ENCODE measurements around the gene L1TD1.
"Not testable (repeated sequence)": the region's sequence is repeated elsewhere in the genome, so short reads cannot be mapped to it uniquely, and the experiment has no call there.

The L1TD1 gene

GRCh38 chr1:62234688-62235087 lies 40.0 kb downstream of the L1TD1 start:
- DNase-seq (ENCODE audit: low read depth): no peak

GRCh38 chr1:62235576-62235975 lies 40.9 kb downstream of the L1TD1 start:
- no peak for DNase-seq (ENCODE audit: low read depth)

GRCh38 chr1:62237361-62237760 lies 42.7 kb downstream of the L1TD1 start:
- DNase-seq (ENCODE audit: low read depth): no peak

DNA sequence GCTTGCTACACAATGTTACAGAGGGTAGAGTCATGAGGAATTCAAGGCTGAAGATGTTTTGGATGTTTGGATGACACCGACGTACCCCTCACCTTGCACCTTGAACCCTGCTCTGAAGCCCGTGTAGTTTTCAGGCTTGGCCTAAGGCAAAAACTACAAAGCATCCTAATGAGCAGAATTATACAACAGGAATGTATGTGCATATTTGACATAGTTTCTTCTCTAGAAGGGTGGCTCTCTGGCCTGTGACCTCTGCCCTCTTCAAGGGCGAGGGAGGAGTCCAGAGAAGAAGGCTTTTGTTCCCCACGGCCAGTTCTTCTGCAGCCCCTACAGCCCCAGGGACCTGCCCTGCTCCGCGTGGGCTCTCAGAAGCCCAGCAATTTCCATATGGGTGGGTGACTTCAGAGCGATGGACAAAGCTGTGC lies 43.3 kb downstream of the L1TD1 start:
- no peak for DNase-seq (ENCODE audit: low read depth)

DNA sequence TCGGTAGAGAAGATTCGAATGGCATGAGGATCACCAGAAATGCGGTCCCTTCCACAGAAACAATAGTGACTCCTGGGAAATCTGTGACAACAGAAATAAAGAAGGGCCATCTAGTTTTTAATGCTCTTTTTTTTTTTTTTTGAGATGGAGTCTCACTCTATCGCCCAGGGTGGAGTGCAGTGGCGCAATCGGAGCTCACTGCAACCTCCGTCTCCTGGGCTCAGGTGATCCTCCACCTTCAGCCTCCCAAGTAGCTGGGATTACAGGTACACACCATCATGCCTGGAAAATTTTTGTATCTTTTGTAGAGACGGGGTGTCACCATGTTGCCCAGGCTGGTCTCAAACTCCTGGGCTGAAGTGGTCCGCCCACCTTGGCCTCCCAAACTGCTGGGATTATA lies 43.9 kb downstream of the L1TD1 start:
- DNase-seq (ENCODE audit: low read depth): no peak

GRCh38 chr1:62239652-62240403 lies 45.2 kb downstream of the L1TD1 start:
- not testable (repeated sequence) for DNase-seq (ENCODE audit: low read depth)

DNA sequence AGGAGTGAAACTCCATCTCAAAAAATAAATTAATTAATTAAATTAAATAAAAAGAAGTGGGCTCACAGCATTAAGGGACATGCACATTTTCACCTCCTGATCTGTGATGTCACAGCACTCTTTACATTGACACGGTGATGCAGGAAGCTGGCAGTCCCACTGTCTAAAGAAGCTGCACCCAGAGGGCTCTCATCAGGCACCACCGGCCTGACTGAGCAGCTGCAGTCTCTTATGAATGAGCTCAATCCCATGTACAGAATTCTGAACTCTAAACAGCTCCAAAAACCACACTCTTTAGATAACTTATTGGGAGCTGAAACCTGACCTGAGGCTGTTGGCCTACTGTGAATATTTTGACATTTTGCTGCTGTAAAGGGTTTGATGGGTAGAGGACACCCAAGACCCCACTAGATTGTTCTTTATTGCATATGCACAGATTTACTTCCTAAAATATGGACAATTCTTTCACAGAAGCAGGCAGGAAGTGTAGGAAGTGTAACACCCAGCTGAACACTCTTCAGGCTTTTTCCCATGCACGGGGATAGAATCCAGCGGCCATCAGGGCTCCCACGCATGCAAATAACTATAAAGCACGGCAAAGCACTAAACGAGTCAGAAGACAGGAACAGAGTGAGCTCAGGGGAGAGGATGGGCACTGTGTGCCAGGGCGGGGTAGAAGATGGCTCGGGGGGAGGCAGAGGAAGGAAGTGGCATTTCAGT lies 46.2 kb downstream of the L1TD1 start:
- no peak for DNase-seq (ENCODE audit: low read depth)

DNA sequence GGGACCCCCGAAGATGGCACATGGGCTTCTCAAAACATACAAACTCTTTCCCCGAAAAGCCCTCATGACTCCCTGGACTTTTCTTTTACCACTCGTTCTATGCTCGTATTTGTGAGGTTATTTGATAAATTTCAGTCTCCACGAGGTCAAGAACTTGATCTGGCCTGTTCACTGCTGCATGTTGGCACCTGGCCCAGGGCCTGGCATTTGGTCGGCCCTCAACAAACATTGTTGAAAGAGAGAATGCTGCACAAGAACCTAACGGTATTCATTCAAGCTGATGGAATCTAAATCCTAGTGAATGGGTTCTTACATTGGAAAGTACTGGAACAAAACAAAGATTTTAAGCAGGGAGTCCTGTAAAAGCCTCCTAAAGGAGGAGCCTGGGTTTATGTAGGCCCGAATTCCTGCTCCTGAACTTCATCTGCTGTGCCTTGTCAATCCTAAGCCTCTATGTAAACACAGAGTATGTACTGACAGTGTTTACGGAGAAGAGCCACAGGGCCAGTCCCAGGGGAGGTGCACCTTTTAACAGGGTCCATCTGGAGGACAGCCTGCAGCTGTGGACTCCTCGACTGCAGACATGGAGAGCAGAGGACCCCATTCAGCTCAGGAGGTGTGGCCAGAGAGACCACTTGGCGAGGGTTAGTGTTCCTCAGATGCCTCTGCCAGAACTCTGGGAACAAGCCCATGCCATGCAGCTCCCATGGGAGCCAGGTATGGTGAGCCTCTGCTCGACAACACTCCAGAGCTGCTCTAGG lies 46.9 kb downstream of the L1TD1 start:
- no peak for DNase-seq (ENCODE audit: low read depth)

DNA sequence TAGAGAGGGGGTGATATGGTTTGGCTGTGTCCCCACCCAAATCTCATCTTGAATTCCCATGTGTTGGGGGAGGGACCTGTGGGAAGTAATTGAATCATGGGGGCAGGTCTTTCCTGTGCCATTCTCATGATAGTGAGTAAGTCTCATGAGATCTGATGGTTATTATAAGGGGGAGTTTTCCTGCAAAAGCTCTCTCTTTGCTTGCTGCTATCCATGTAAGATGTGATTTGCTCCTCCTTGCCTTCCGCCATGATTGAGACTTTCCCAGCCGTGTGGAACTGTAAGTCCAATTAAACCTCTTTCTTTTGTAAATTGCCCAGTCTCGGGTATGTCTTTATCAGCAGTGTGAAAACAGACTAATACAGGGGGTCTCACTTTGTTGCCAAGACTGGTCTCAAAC lies 49.7 kb downstream of the L1TD1 start:
- DNase-seq (ENCODE audit: low read depth): not testable (repeated sequence)

GRCh38 chr1:62245201-62245600 lies 50.6 kb downstream of the L1TD1 start:
- DNase-seq (ENCODE audit: low read depth): no peak

DNA sequence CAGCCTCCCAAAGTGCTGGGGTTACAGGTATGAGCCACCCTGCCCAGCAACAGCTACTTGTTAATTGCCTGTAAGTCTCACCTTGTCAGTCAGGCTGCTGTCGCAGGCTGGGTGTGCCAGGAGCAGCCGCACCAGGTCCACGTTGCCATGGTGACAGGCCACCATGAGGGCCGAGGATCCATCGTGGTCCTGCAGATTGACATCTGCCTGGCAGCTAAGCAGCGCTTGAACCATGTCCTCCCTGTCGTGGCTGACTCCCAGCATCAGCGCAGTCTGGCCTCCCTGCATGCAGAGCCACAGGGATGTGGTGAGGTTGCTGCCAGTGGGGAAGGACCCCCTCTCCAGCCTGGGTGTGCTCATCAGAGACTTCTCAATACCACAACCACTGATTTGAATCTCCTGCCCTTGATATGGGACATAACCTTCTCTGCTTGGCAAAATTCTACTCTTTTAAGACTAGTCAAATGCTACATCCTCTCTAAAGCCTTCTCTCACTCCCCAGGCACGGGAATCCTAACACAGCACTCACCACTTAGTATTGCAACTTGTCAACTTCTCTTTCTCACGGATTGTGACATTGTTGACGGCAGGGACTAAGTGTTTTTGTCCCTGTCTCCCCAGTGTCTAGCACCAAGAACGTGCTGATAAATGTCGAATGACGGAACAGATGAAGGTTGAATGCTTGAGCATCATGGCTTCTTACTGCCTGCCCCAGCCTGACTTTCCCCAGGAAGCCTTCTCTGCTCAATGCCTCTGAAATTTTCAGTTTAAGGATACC lies 52.9 kb downstream of the L1TD1 start:
- no peak for DNase-seq (ENCODE audit: low read depth)

GRCh38 chr1:62250126-62250726 lies 55.6 kb downstream of the L1TD1 start:
- no peak for DNase-seq (ENCODE audit: low read depth)

DNA sequence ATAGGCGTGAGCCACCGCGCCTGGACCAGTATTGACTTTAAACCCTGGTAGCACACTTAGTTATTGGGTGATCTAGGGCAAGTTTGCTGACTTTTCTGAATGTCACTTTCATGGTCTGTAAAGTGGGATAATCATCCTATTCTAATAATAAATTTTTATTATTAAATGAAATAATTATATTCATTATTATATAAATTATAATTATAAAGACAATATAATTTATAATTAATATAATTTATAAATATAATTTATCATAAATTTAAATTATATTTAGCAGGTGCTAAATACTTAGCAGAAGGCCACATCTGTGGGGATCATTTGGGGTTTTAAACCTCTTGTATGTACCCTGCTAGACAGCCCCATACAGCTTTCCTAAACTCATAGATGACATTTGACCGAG lies 64.9 kb downstream of the L1TD1 start:
- no peak for DNase-seq (ENCODE audit: low read depth)

- DNase-seq (ENCODE audit: low read depth): no peak
These were observed 66.0 kb downstream of the L1TD1 start for GRCh38 chr1:62260688-62261087.
